ENCODE measurements around the gene PLD1. TPM values are rescaled to one million over a fixed set of nuclear protein-coding genes. Genes with fewer than 3 reads are reported as not detected.

The PLD1 gene
- total RNA-seq, 4 donors from 2014 or later = 49.0 to 66.0 (median 55.1) TPM

DNA sequence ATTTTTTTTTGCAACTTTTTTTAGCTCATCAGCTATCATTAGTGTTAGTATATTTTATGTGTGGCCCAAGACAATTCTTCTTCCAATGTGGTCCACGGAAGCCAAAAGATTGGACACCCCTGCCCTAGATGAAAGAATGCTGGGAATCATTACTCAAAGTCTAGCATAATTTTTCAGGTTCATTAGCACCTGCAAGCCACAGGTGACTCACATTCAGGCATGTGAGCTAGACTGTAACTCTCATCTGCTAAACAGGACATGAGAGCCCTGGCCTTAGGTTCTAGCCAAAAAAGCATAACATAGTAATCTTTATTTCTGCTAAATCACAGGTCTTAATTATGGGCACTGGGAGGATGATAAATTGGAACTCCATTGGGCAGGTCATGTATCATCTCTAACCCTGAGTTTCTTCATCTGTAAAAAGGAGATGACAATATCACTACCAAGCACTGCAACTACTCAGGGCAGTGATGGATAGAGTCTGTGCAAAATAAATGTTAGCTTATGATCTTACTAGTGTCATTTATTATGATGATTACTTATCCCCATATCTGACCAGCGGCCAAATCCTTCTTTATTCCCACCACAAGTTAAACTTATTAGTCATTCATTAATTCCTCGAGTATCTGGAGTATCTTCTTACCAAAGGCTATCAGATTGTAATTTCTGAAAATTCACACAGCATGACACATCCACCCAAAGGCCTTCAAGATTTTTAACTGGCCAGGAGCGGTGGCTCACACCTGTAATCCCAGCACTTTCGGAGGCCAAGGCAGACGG, 125.0 kb downstream of the PLD1 start:
- TF ChIP-seq POLR2A (IDR thresholded peaks at IDR 0.05) = no peak
- TF ChIP-seq EP300 (IDR thresholded peaks at IDR 0.05) = no peak
- TF ChIP-seq POLR2AphosphoS5 (IDR thresholded peaks at IDR 0.05) = no peak
- no peak for TF ChIP-seq CTCF (IDR thresholded peaks at IDR 0.05)
- Histone ChIP-seq H3K4me1 (no peaks in the 10 kb centered on the region), H3K9me3 (no peaks in the 10 kb centered on the region), H3K36me3 (peaks cover 22% of the 10 kb centered on the region), H3K27ac (no peak overlapping the region), H3K27me3 (no peaks in the 10 kb centered on the region), H3K4me3 (no peak overlapping the region)
- 97% methylated on average over 6 of the region's 6 CpGs for whole genome bisulfite sequencing
- DNase-seq (ENCODE audit: low spot score in 2 of 2) = no peak

- DNase-seq (ENCODE audit: low spot score in 2 of 2) = no peak
- no peak overlapping the region for H3K4me3 ChIP-seq
- H3K4me1 ChIP-seq = no peaks in the 10 kb centered on the region
- no peak overlapping the region for H3K27ac ChIP-seq
- H3K36me3 ChIP-seq = peaks cover 22% of the 10 kb centered on the region
- no peaks in the 10 kb centered on the region for H3K27me3 ChIP-seq
- TF ChIP-seq CTCF (IDR thresholded peaks at IDR 0.05) = no peak
- no peak for TF ChIP-seq EP300 (IDR thresholded peaks at IDR 0.05)
- no peak for TF ChIP-seq POLR2AphosphoS5 (IDR thresholded peaks at IDR 0.05)
- TF ChIP-seq POLR2A (IDR thresholded peaks at IDR 0.05) = no peak
- no peaks in the 10 kb centered on the region for H3K9me3 ChIP-seq
- 93% methylated on average over 2 of the region's 2 CpGs for WGBS
Measured at GRCh38 chr3:171684221-171684620, 126.1 kb downstream of the PLD1 start.

DNA sequence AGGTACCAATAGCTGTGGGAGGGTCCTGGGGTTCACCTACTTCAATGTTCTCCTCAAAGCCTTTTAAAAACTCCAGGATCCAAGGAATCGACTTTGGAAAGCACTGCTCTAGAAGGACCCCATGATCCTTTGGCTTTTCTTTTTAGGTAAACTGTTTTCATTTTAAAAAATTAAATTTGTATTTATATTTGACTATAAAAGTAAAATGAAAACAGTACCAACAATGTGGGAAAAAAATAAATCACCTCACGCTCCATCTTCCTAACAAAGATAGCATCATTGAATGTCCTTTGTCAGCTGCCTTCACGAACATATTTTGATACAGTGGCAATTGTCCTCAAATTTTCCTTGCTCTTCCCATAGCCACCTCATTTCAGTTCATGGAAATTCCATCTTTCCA, 127.5 kb downstream of the PLD1 start:
- Histone ChIP-seq H3K4me3 (no peak overlapping the region), H3K36me3 (peaks cover 22% of the 10 kb centered on the region), H3K27me3 (no peaks in the 10 kb centered on the region), H3K27ac (no peak overlapping the region), H3K9me3 (no peaks in the 10 kb centered on the region), H3K4me1 (no peaks in the 10 kb centered on the region)
- 94% methylated on average over 3 of the region's 3 CpGs for WGBS
- no peak for TF ChIP-seq POLR2A (IDR thresholded peaks at IDR 0.05)
- TF ChIP-seq CTCF (IDR thresholded peaks at IDR 0.05) = no peak
- TF ChIP-seq EP300 (IDR thresholded peaks at IDR 0.05) = no peak
- TF ChIP-seq POLR2AphosphoS5 (IDR thresholded peaks at IDR 0.05) = no peak
- no peak for DNase-seq (ENCODE audit: low spot score in 2 of 2)

- Histone ChIP-seq H3K36me3 (peaks cover 21% of the 10 kb centered on the region), H3K27ac (no peak overlapping the region), H3K4me1 (no peaks in the 10 kb centered on the region), H3K27me3 (no peaks in the 10 kb centered on the region), H3K4me3 (no peak overlapping the region), H3K9me3 (no peaks in the 10 kb centered on the region)
- TF ChIP-seq CTCF (IDR thresholded peaks at IDR 0.05) = no peak
- 79% methylated on average over 6 of the region's 6 CpGs for WGBS
- DNase-seq (ENCODE audit: low spot score in 2 of 2) = no peak
Measured at GRCh38 chr3:171680726-171681411, 129.4 kb downstream of the PLD1 start.

- peaks cover 12% of the 10 kb centered on the region for H3K36me3 ChIP-seq
- no peak for DNase-seq (ENCODE audit: low spot score in 2 of 2)
Measured at GRCh38 chr3:171678971-171679492, 131.3 kb downstream of the PLD1 start.

More at GRCh38 chr3:171678971-171679492, 131.3 kb downstream of the PLD1 start:
- H3K9me3 ChIP-seq = no peaks in the 10 kb centered on the region
- H3K4me1 ChIP-seq = no peaks in the 10 kb centered on the region
- H3K27ac ChIP-seq = no peak overlapping the region
- no peaks in the 10 kb centered on the region for H3K27me3 ChIP-seq
- 87% methylated on average over 3 of the region's 3 CpGs for WGBS
- H3K4me3 ChIP-seq = no peak overlapping the region
- TF ChIP-seq CTCF (IDR thresholded peaks at IDR 0.05) (no peak), POLR2AphosphoS5 (IDR thresholded peaks at IDR 0.05) (no peak), POLR2A (IDR thresholded peaks at IDR 0.05) (no peak), EP300 (IDR thresholded peaks at IDR 0.05) (no peak)
